Stomach (tissue), 9 donors: ENCODE data around the gene PNKP. TPM values are rescaled to one million over a fixed set of nuclear protein-coding genes. Genes with fewer than 3 reads are reported as not detected.

Experiments used
- DNase-seq, 2 donors: peaks; one replicate each; pipeline versions ENCODE4 v3.0.0 to v3.0.0-alpha.2; 2013 to 2019
- H3K27ac ChIP-seq, 5 donors: fragments of 200-600 bp in 4 of 5; sonication (generic) in 4 of 5; one replicate each; pipeline ENCODE4 v1.5.1; 2013 to 2019; ENCODE audit warnings: mild to moderate bottlenecking in 1 of 5, moderate library complexity in 1 of 5
- H3K27me3 ChIP-seq, 3 donors: fragments of 200-600 bp; sonication (generic); one replicate each; pipeline ENCODE4 v1.5.1; 2017 to 2019; ENCODE audit warnings: mixed run types in 1 of 3
- H3K36me3 ChIP-seq, 4 donors: fragments of 200-600 bp; sonication (generic); 1 replicate in 3 of 4; 2 replicates in 1 of 4; pipeline ENCODE4 v1.5.1; 2016 to 2019
- H3K4me1 ChIP-seq, 4 donors: fragments of 200-600 bp; sonication (generic); one replicate each; pipeline ENCODE4 v1.5.1; 2016 to 2019
- H3K4me3 ChIP-seq, 4 donors: fragments of 200-600 bp; sonication (generic) in 3 of 4; one replicate each; pipeline ENCODE4 v1.5.1; 2016 to 2019; ENCODE audit warnings: mild to moderate bottlenecking in 1 of 4
- H3K9me3 ChIP-seq, 4 donors: fragments of 200-600 bp; sonication (generic); one replicate each; pipeline ENCODE4 v1.5.1; 2016 to 2019
- EP300 ChIP-seq: sonication (generic); formaldehyde crosslinking; IDR thresholded peaks from one replicate; pipeline ENCODE4 v1.6.1; 2017; ENCODE audit warnings: antibody characterized with exemption
- POLR2A ChIP-seq, 4 donors: fragments of 450-650 bp; IDR thresholded peaks; one replicate each; pipeline ENCODE4 v1.6.1; 2016; ENCODE audit warnings: antibody characterized with exemption in 4 of 4, control low read depth in 2 of 4, mild to moderate bottlenecking in 1 of 4, moderate library complexity in 1 of 4
- POLR2AphosphoS5 ChIP-seq, 3 donors: sonication (generic); formaldehyde crosslinking; IDR thresholded peaks; one replicate each; pipeline ENCODE4 v1.6.1; 2016; ENCODE audit warnings: antibody characterized with exemption in 3 of 3
- WGBS, 5 donors: extraction: QIAGEN DNeasy Blood & Tissue Kit in 3 of 5; methylation state at CpG; one replicate each; pipeline versions ENCODE4 v1.1.5 to v1.1.7; 2013 to 2018; 5-methylcytosine and 5-hydroxymethylcytosine counted together
- intact Hi-C: fragments of 100-400 bp; cut with DNase I; formaldehyde crosslinking; loops from one replicate; pipeline ENCODE4 v1.15.1; 2023; ENCODE audit warnings: low total_unique reads
- polyA plus RNA-seq, 3 donors: library from polyadenylated mRNA; stranded (reverse); fragments of 200-250 nt; gene quantifications; one replicate each; pipeline ENCODE4 v1.2.3, GENCODE V29; 2013
- total RNA-seq, 5 donors: library from RNA; depleted of rRNA; stranded (reverse); fragments of >200 nt; gene quantifications; one replicate each; pipeline versions ENCODE4 v1.1.0 to v1.2.3, GENCODE V29; 2014 to 2016
- TF ChIP-seq, protein P1 (sequence below), 7 experiments: fragments of 450-650 bp in 4 of 7; fragments of 200-600 bp in 3 of 7; sonication (generic) in 3 of 7; IDR thresholded peaks; one replicate each; pipeline ENCODE4 v1.5.1; 2016 to 2019; ENCODE audit warnings: antibody characterized with exemption in 7 of 7, control low read depth in 2 of 7, mild to moderate bottlenecking in 1 of 7
- donor health status: healthy with polysubstance abuse.
- donor health status: Bipolar disorder and iron deficiency.
- donor health status: healthy.

PNKP gene
- total and polyA plus RNA-seq, 8 donors, result 30.3 to 208 (median 57.9) TPM

- WGBS, 5 donors, result 75 to 87% (median 83%) methylated on average over 3 of the region's 3 CpGs
- Histone ChIP-seq H3K27me3 (no peaks in the 10 kb centered on the region), H3K27ac (no peak overlapping the region), H3K9me3 (no peaks in the 10 kb centered on the region), H3K4me3 (no peak overlapping the region), H3K36me3 (peaks cover 0 to under 1% (median 0%) of the 10 kb centered on the region in 4 donors), H3K4me1 (peaks cover 15 to 46% (median 32%) of the 10 kb centered on the region in 4 donors)
- intact Hi-C loops, result no loop called here
- TF ChIP-seq POLR2AphosphoS5 (IDR thresholded peaks at IDR 0.05), result no peak
- TF ChIP-seq POLR2A (IDR thresholded peaks at IDR 0.05), result no peak
- TF ChIP-seq, protein P1, sequence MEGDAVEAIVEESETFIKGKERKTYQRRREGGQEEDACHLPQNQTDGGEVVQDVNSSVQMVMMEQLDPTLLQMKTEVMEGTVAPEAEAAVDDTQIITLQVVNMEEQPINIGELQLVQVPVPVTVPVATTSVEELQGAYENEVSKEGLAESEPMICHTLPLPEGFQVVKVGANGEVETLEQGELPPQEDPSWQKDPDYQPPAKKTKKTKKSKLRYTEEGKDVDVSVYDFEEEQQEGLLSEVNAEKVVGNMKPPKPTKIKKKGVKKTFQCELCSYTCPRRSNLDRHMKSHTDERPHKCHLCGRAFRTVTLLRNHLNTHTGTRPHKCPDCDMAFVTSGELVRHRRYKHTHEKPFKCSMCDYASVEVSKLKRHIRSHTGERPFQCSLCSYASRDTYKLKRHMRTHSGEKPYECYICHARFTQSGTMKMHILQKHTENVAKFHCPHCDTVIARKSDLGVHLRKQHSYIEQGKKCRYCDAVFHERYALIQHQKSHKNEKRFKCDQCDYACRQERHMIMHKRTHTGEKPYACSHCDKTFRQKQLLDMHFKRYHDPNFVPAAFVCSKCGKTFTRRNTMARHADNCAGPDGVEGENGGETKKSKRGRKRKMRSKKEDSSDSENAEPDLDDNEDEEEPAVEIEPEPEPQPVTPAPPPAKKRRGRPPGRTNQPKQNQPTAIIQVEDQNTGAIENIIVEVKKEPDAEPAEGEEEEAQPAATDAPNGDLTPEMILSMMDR (IDR thresholded peaks at IDR 0.05), result no peak
- no peak for TF ChIP-seq EP300
- DNase-seq, result no peak
Measured at GRCh38 chr19:49848938-49849337, 18.4 kb downstream of the PNKP start.

GRCh38 chr19:49847731-49848696 lies 19.4 kb downstream of the PNKP start:
- TF ChIP-seq POLR2AphosphoS5 (IDR thresholded peaks at IDR 0.05) (no peak), EP300 (no peak), POLR2A (IDR thresholded peaks at IDR 0.05) (no peak)
- TF ChIP-seq, protein P1 (IDR thresholded peaks at IDR 0.05), result no peak
- intact Hi-C loops, result no loop called here
- Histone ChIP-seq H3K36me3 (no peaks in the 10 kb centered on the region), H3K4me1 (peaks cover 14 to 36% (median 23%) of the 10 kb centered on the region in 4 donors), H3K27me3 (no peaks in the 10 kb centered on the region), H3K27ac (no peak overlapping the region), H3K4me3 (no peak overlapping the region), H3K9me3 (no peaks in the 10 kb centered on the region)
- 70 to 91% (median 82%) methylated on average over 10 of the region's 10 CpGs for WGBS, 5 donors
- DNase-seq, result no peak

DNA sequence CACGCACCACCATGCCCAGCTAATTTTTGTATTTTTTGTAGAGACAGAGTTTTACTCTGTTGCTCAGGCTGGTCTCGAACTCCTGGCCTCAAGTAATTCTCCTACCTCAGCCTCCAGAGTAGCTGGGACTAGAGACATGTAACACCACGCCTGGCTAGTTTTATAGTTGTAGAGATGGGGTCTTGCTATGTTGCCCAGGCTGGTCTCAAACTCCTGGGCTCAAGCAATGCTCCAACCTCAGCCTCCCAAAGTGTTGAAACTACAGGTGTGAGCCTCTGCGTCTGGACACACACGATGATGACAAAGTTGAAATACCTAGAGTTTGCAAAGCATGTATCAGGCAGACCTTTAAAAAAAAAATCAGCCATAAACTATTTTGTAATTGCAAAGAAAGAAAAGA lies 21.0 kb downstream of the PNKP start:
- no peak for DNase-seq
- H3K9me3 ChIP-seq, result no peaks in the 10 kb centered on the region
- TF ChIP-seq EP300 (no peak), POLR2A (IDR thresholded peaks at IDR 0.05) (no peak)
- intact Hi-C loops, result no loop called here
- H3K27ac ChIP-seq, result no peak overlapping the region
- no peak overlapping the region for H3K4me3 ChIP-seq
- no peaks in the 10 kb centered on the region for H3K27me3 ChIP-seq
- WGBS, 5 donors, result 71 to 81% (median 78%) methylated on average over 5 of the region's 5 CpGs
- H3K4me1 ChIP-seq, result peaks cover 0 to 22% (median 10%) of the 10 kb centered on the region in 4 donors
- H3K36me3 ChIP-seq, result no peaks in the 10 kb centered on the region

- no peak overlapping the region for H3K27ac ChIP-seq
- WGBS, 5 donors, result 27 to 60% (median 41%) methylated on average over 3 of the region's 3 CpGs
Measured at GRCh38 chr19:49845414-49845813, 22.0 kb downstream of the PNKP start.

More at GRCh38 chr19:49845414-49845813, 22.0 kb downstream of the PNKP start:
- intact Hi-C loops, result no loop called here
- Histone ChIP-seq H3K36me3 (peaks cover 0 to 9% (median 7%) of the 10 kb centered on the region in 4 donors), H3K9me3 (no peaks in the 10 kb centered on the region), H3K4me1 (peaks cover 0 to 22% (median 10%) of the 10 kb centered on the region in 4 donors), H3K27me3 (no peaks in the 10 kb centered on the region), H3K4me3 (no peak overlapping the region)
- TF ChIP-seq, protein P1 (IDR thresholded peaks at IDR 0.05), result no peak
- no peak for TF ChIP-seq EP300
- no peak for TF ChIP-seq POLR2A (IDR thresholded peaks at IDR 0.05)
- TF ChIP-seq POLR2AphosphoS5 (IDR thresholded peaks at IDR 0.05), result no peak
- no peak for DNase-seq
